GM13977 (cell line): Measurements from ENCODE around the gene CNTNAP2.

ENCODE experiments used
- DNase-seq: peaks from one replicate; pipeline ENCODE4 v3.0.0; 2012; ENCODE audit warnings: low spot score
- CTCF ChIP-seq: IDR thresholded peaks from 2 replicates; pipeline ENCODE4 v1.5.1; 2012; ENCODE audit warnings: mild to moderate bottlenecking, control low read depth; ENCODE audit not compliant: insufficient read depth; ENCODE audit errors: extremely low read depth, missing control alignments
- in situ Hi-C: fragments of 300-500 bp; cut with MboI; formaldehyde crosslinking; loops from one replicate; pipeline ENCODE4 v1.12.0; 2022; ENCODE audit warnings: low sequenced_read_pairs, low pct_unique_long_range_greater_than_20kb, mixed read lengths, inconsistent platforms; ENCODE audit not compliant: unreplicated experiment

The CNTNAP2 gene

GRCh38 chr7:147810269-147810668, 1693.7 kb downstream of the CNTNAP2 start:
- no peak for TF ChIP-seq CTCF
- in situ Hi-C loops = no loop called here
- no peak for DNase-seq

- DNase-seq = no peak
- no peak for TF ChIP-seq CTCF
- in situ Hi-C loops = no loop called here
Measured at GRCh38 chr7:147811923-147812322, 1695.3 kb downstream of the CNTNAP2 start.

DNA sequence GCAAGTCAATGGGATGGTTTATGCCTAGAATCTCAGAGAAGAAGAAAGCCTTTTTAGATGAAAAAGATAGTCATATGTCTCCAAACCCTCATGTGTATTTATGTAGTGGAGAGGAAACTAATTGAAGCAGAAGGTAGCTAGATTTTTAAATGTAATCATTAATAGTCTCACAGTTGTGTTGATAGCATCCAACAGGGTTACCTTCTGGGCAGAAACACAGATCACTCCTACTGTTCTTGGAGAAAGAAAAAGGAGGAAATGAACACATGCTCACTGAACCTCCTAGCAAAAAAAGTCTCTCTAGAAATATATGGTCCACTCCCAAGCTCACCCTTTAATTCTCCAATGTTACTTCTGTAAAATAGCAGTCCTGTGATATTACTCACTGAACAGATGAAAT, 1696.7 kb downstream of the CNTNAP2 start:
- no peak for TF ChIP-seq CTCF
- DNase-seq = no peak
- in situ Hi-C loops = no loop called here

GRCh38 chr7:147818317-147818716, 1701.7 kb downstream of the CNTNAP2 start:
- DNase-seq = no peak
- in situ Hi-C loops = no loop called here
- TF ChIP-seq CTCF = no peak

GRCh38 chr7:147824671-147825070, 1708.1 kb downstream of the CNTNAP2 start:
- no peak for TF ChIP-seq CTCF
- in situ Hi-C loops = no loop called here
- DNase-seq = no peak

- TF ChIP-seq CTCF = no peak
- in situ Hi-C loops = no loop called here
- no peak for DNase-seq
Measured at GRCh38 chr7:147829016-147829415, 1712.4 kb downstream of the CNTNAP2 start.

- in situ Hi-C loops = no loop called here
- DNase-seq = no peak
- TF ChIP-seq CTCF = no peak
Measured at GRCh38 chr7:147833557-147833956, 1717.0 kb downstream of the CNTNAP2 start.
